HCT116 (cell line): Measurements from ENCODE around the gene NELL1. TPM values are rescaled to one million over a fixed set of nuclear protein-coding genes. Genes with fewer than 3 reads are reported as not detected.

Experiments
- ATAC-seq: fragments of 200-7000 bp; cut with Tn5 transposase; 2 replicates; pipeline ENCODE4 v1.9.1; 2020; ENCODE audit warnings: mild to moderate bottlenecking, moderate library complexity
- BruUV-seq: library from RNA; stranded (reverse); fragments of 400-500 nt; replicated peaks from 2 replicates; lab custom pipeline; 2021; lab: Mats Ljungman, UMichigan
- CTCF ChIA-PET: fragments of 300-600 bp; sonication (Branson Sonifier 250); formaldehyde crosslinking; loops from one replicate; lab custom pipeline; 2021; ENCODE audit warnings: antibody characterized with exemption; lab: Charles Lee
- POLR2A ChIA-PET: fragments of 300-600, 350-600 bp; sonication (Branson Sonifier 250); formaldehyde crosslinking; loops from one replicate; lab custom pipeline; 2021; ENCODE audit warnings: antibody characterized with exemption; lab: Charles Lee
- RAD21 ChIA-PET, 2 experiments: fragments of 300-600 bp; sonication (Branson Sonifier 250); formaldehyde crosslinking; loops; one replicate each; lab custom pipeline; 2023; ENCODE audit warnings: low total read pairs in 2 of 2; ENCODE audit not compliant: uncharacterized antibody in 2 of 2, unreplicated experiment in 2 of 2, low non-redundant PET in 1 of 2; lab: Charles Lee
- DNase-seq: peaks from one replicate; pipeline ENCODE4 v3.0.0-alpha.2; 2010; ENCODE audit warnings: low read depth, low spot score
- H2AFZ ChIP-seq: fragments of 200-600 bp; shearing (Covaris generic), sonication (generic); 2 replicates; pipeline ENCODE4 v1.6.1; 2017; ENCODE audit warnings: low read depth, mixed run types, mixed read lengths, antibody characterized with exemption, low read length; ENCODE audit not compliant: poor library complexity, severe bottlenecking
- H3K27ac ChIP-seq: 2 replicates; pipeline ENCODE4 v1.5.1; 2012; ENCODE audit warnings: low read depth, low read length
- H3K27me3 ChIP-seq: fragments of 200-600 bp; sonication (generic); 2 replicates; pipeline ENCODE4 v1.6.1; 2016; ENCODE audit warnings: mixed run types, low read length, mixed read lengths; ENCODE audit not compliant: insufficient read depth
- H3K36me3 ChIP-seq, 2 experiments: fragments of 200-500 bp in 1 of 2; fragments of 200-600 bp in 1 of 2; sonication (Bioruptor generic) in 1 of 2; sonication (generic) in 1 of 2; 2 replicates each; pipeline versions ENCODE4 v1.5.1 to v1.6.1; 2014 to 2016; ENCODE audit warnings: low read length in 2 of 2, inconsistent platforms in 1 of 2, mixed read lengths in 1 of 2, mixed run types in 1 of 2; ENCODE audit not compliant: insufficient read depth in 2 of 2, control insufficient read depth in 1 of 2
- H3K4me1 ChIP-seq, 2 experiments: fragments of 200-600 bp in 1 of 2; sonication (generic) in 1 of 2; 2 replicates each; pipeline versions ENCODE4 v1.5.1 to v1.6.1; 2012 to 2017; ENCODE audit warnings: low read length in 2 of 2, inconsistent platforms in 1 of 2, mild to moderate bottlenecking in 1 of 2, mixed read lengths in 1 of 2, mixed run types in 1 of 2, moderate library complexity in 1 of 2; ENCODE audit not compliant: insufficient read depth in 2 of 2, control insufficient read depth in 1 of 2
- H3K4me2 ChIP-seq: fragments of 200-600 bp; sonication (generic); 2 replicates; pipeline ENCODE4 v1.6.1; 2017; ENCODE audit warnings: mixed run types, low read length, mixed read lengths
- H3K4me3 ChIP-seq, 2 experiments: fragments of 200-600 bp in 1 of 2; sonication (generic) in 1 of 2; replicated peaks in 1 of 2; 2 replicates each; pipeline ENCODE4 v1.5.1; 2011 to 2016; ENCODE audit warnings: low read length in 2 of 2, control low read depth in 1 of 2, low read depth in 1 of 2, mild to moderate bottlenecking in 1 of 2, mixed read lengths in 1 of 2, mixed run types in 1 of 2
- H3K79me2 ChIP-seq: fragments of 200-600 bp; sonication (generic); 2 replicates; pipeline ENCODE4 v1.6.1; 2017; ENCODE audit warnings: mild to moderate bottlenecking, mixed run types, low read length, moderate library complexity, mixed read lengths; ENCODE audit not compliant: insufficient read depth
- H3K9ac ChIP-seq: fragments of 200-600 bp; sonication (generic); 2 replicates; pipeline ENCODE4 v1.6.1; 2016; ENCODE audit warnings: low read length, mixed read lengths
- H3K9me2 ChIP-seq: fragments of 200-600 bp; sonication (generic), shearing (Covaris generic); 2 replicates; pipeline ENCODE4 v1.6.1; 2017; ENCODE audit warnings: mixed run types, mild to moderate bottlenecking, moderate library complexity; ENCODE audit not compliant: insufficient read depth
- H3K9me3 ChIP-seq, 2 experiments: fragments of 200-500 bp in 1 of 2; fragments of 200-600 bp in 1 of 2; sonication (Bioruptor generic) in 1 of 2; sonication (generic) in 1 of 2; 2 replicates each; pipeline ENCODE4 v1.6.1; 2014 to 2017; ENCODE audit warnings: low read length in 2 of 2, mixed read lengths in 2 of 2, inconsistent platforms in 1 of 2, low read depth in 1 of 2, mild to moderate bottlenecking in 1 of 2, mixed run types in 1 of 2, moderate library complexity in 1 of 2; ENCODE audit not compliant: control insufficient read depth in 1 of 2, insufficient read depth in 1 of 2
- H4K20me1 ChIP-seq: fragments of 200-600 bp; sonication (generic), shearing (Covaris generic); 2 replicates; pipeline ENCODE4 v1.6.1; 2017; ENCODE audit warnings: mixed run types, mild to moderate bottlenecking, moderate library complexity; ENCODE audit not compliant: insufficient read depth
- EZH2phosphoT487 ChIP-seq: fragments of 200-600 bp; IDR thresholded peaks from 2 replicates; pipeline ENCODE4 v1.6.1; 2018; ENCODE audit warnings: antibody characterized with exemption, borderline replicate concordance
- JUND ChIP-seq: IDR thresholded peaks from 2 replicates; pipeline ENCODE4 v1.6.1; 2012
- POLR2A ChIP-seq: IDR thresholded peaks from 2 replicates; pipeline ENCODE4 v1.7.0; 2011; ENCODE audit warnings: borderline replicate concordance; ENCODE audit not compliant: insufficient read depth, insufficient read length; ENCODE audit errors: extremely low read depth
- RAD21 ChIP-seq: IDR thresholded peaks from 2 replicates; pipeline ENCODE4 v1.6.1; 2012; ENCODE audit warnings: low read depth, mild to moderate bottlenecking
- SIN3A ChIP-seq: IDR thresholded peaks from 2 replicates; pipeline ENCODE4 v1.6.1; 2012; ENCODE audit warnings: low read depth
- SP1 ChIP-seq: IDR thresholded peaks from 2 replicates; pipeline ENCODE4 v1.6.1; 2012; ENCODE audit warnings: low read depth
- TCF7L2 ChIP-seq: IDR thresholded peaks from 2 replicates; pipeline ENCODE4 v1.7.0; 2011; ENCODE audit warnings: borderline replicate concordance, inconsistent platforms; ENCODE audit not compliant: insufficient read depth, insufficient read length; ENCODE audit errors: extremely low read depth
- intact Hi-C: fragments of 100-400 bp; cut with micrococcal nuclease; formaldehyde crosslinking; loops from 2 replicates; pipeline ENCODE4 v1.10.0; 2022
- total RNA-seq: library from RNA; stranded (reverse); gene quantifications from one replicate; pipeline ENCODE4 v1.2.1, GENCODE V29; 2021; ENCODE audit not compliant: unreplicated experiment
- TF ChIP-seq, protein P1 (sequence below): IDR thresholded peaks from 2 replicates; pipeline ENCODE4 v1.6.1; 2012; ENCODE audit warnings: low read depth
- TF ChIP-seq, protein P2 (sequence below): IDR thresholded peaks from 2 replicates; pipeline ENCODE4 v1.6.1; 2011; ENCODE audit warnings: mild to moderate bottlenecking, low read length, moderate library complexity; ENCODE audit not compliant: insufficient replicate concordance; ENCODE audit errors: extremely low read depth

The NELL1 gene
- total RNA-seq, 1 experiment from 2014 or later = not detected

DNA sequence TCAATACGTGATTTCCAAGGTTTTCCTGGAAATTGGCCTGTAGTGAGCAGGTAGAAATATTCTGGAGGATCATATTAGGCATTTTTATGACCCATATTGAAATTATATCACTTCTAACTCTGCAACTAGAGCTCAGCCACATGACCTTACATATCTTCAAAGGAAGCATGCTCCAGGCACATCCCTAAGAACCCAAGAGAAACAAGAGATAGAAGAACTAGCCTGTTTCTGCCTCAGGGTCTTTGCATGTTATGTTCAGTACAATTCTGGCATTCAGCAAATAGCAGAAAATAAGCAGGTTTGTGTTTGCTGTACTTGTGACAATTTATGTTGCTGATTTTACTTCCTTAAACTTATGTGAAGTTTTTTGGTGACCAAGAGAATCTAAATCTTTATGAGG is 859.8 kb downstream of the NELL1 start:
- Histone ChIP-seq H3K27ac (no peak overlapping the region), H3K4me3 (no peak overlapping the region), H3K9me2 (no peaks in the 10 kb centered on the region), H3K4me1 (no peaks in the 10 kb centered on the region), H3K27me3 (no peaks in the 10 kb centered on the region), H3K9ac (no peak overlapping the region), H3K36me3 (no peaks in the 10 kb centered on the region), H3K79me2 (no peaks in the 10 kb centered on the region), H4K20me1 (no peaks in the 10 kb centered on the region), H3K4me2 (no peak overlapping the region), H3K9me3 (peaks cover 4 to 6% of the 10 kb centered on the region in 2 experiments; a peak in 2 of 4 replicates), H2AFZ (no peak overlapping the region)
- TF ChIP-seq EZH2phosphoT487 (no peak), SIN3A (no peak), JUND (no peak), SP1 (no peak), RAD21 (no peak), POLR2A (no peak), TCF7L2 (no peak)
- TF ChIP-seq, protein P1, sequence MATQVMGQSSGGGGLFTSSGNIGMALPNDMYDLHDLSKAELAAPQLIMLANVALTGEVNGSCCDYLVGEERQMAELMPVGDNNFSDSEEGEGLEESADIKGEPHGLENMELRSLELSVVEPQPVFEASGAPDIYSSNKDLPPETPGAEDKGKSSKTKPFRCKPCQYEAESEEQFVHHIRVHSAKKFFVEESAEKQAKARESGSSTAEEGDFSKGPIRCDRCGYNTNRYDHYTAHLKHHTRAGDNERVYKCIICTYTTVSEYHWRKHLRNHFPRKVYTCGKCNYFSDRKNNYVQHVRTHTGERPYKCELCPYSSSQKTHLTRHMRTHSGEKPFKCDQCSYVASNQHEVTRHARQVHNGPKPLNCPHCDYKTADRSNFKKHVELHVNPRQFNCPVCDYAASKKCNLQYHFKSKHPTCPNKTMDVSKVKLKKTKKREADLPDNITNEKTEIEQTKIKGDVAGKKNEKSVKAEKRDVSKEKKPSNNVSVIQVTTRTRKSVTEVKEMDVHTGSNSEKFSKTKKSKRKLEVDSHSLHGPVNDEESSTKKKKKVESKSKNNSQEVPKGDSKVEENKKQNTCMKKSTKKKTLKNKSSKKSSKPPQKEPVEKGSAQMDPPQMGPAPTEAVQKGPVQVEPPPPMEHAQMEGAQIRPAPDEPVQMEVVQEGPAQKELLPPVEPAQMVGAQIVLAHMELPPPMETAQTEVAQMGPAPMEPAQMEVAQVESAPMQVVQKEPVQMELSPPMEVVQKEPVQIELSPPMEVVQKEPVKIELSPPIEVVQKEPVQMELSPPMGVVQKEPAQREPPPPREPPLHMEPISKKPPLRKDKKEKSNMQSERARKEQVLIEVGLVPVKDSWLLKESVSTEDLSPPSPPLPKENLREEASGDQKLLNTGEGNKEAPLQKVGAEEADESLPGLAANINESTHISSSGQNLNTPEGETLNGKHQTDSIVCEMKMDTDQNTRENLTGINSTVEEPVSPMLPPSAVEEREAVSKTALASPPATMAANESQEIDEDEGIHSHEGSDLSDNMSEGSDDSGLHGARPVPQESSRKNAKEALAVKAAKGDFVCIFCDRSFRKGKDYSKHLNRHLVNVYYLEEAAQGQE = no peak
- TF ChIP-seq, protein P2, sequence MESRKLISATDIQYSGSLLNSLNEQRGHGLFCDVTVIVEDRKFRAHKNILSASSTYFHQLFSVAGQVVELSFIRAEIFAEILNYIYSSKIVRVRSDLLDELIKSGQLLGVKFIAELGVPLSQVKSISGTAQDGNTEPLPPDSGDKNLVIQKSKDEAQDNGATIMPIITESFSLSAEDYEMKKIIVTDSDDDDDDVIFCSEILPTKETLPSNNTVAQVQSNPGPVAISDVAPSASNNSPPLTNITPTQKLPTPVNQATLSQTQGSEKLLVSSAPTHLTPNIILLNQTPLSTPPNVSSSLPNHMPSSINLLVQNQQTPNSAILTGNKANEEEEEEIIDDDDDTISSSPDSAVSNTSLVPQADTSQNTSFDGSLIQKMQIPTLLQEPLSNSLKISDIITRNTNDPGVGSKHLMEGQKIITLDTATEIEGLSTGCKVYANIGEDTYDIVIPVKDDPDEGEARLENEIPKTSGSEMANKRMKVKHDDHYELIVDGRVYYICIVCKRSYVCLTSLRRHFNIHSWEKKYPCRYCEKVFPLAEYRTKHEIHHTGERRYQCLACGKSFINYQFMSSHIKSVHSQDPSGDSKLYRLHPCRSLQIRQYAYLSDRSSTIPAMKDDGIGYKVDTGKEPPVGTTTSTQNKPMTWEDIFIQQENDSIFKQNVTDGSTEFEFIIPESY = no peak
- ChIA-PET CTCF (no interaction called here), RAD21 (no interaction called here), POLR2A (no interaction called here)
- intact Hi-C loops = no loop called here
- no peak for ATAC-seq
- no peak for DNase-seq
- no TSS peak for BruUV-seq
